K562 (cell line): ENCODE data around the gene MED29. TPM values are rescaled to one million over a fixed set of nuclear protein-coding genes. Genes with fewer than 3 reads are reported as not detected.

Experiments
- ATF7 ChIP-seq: fragments of 450-650 bp; IDR thresholded peaks from 2 replicates; pipeline ENCODE4 v1.7.1; 2014; ENCODE audit warnings: mild to moderate bottlenecking, moderate library complexity
- BCL6 ChIP-seq: fragments of 250-450 bp; sonication (Bioruptor Pico); IDR thresholded peaks from 2 replicates; pipeline ENCODE4 v1.4.0; 2020
- CHCHD3 ChIP-seq: fragments of 250-450 bp; sonication (Bioruptor Pico); IDR thresholded peaks from 2 replicates; pipeline ENCODE4 v2.1.2; 2022; ENCODE audit warnings: mild to moderate bottlenecking
- EZH2 ChIP-seq: IDR thresholded peaks from 2 replicates; pipeline ENCODE4 v1.6.1; 2012; ENCODE audit warnings: low read depth, mild to moderate bottlenecking, inconsistent platforms, low read length, borderline replicate concordance
- KDM1A ChIP-seq, 2 experiments: fragments of 450-650 bp; IDR thresholded peaks; 2 replicates each; pipeline ENCODE4 v1.6.1; 2016; ENCODE audit warnings: mild to moderate bottlenecking in 2 of 2
- MIER1 ChIP-seq: fragments of 450-650 bp; IDR thresholded peaks from 2 replicates; pipeline ENCODE4 v1.6.1; 2016; ENCODE audit warnings: antibody characterized with exemption, mild to moderate bottlenecking, low read depth
- PTTG1 ChIP-seq: fragments of 450-650 bp; IDR thresholded peaks from 2 replicates; pipeline ENCODE4 v1.6.1; 2016; ENCODE audit warnings: low read depth, mild to moderate bottlenecking, missing genetic modification characterization, missing compliant biosample characterization
- SNRNP70 ChIP-seq: fragments of 200-400 bp; formaldehyde crosslinking; optimal IDR thresholded peaks from 2 replicates; pipeline ENCODE3; 2017; ENCODE audit warnings: low read depth, low read length
- SP1 ChIP-seq: sonication (generic); formaldehyde crosslinking; IDR thresholded peaks from 2 replicates; pipeline ENCODE4 v1.8.1; 2022; ENCODE audit warnings: mild to moderate bottlenecking, missing genetic modification reagents
- SRSF9 ChIP-seq: fragments of 200-400 bp; formaldehyde crosslinking; IDR thresholded peaks from 2 replicates; pipeline ENCODE4 v1.6.1; 2017; ENCODE audit warnings: low read depth, low read length, borderline replicate concordance
- TBL1XR1 ChIP-seq, 2 experiments: IDR thresholded peaks; 2 replicates each; pipeline ENCODE4 v1.6.1; 2012; ENCODE audit warnings: improper control_type of control experiment in 2 of 2, low read length in 2 of 2, mild to moderate bottlenecking in 1 of 2
- ZBTB17 ChIP-seq: fragments of 450-650 bp; formaldehyde crosslinking; IDR thresholded peaks from 2 replicates; pipeline ENCODE4 v1.4.0; 2020; ENCODE audit warnings: mild to moderate bottlenecking
- ZKSCAN1 ChIP-seq: fragments of 150-350 bp; IDR thresholded peaks from 2 replicates; pipeline ENCODE4 v1.6.1; 2016; ENCODE audit warnings: low read depth, low read length
- ZNF143 ChIP-seq: sonication (generic); formaldehyde crosslinking; IDR thresholded peaks from 2 replicates; pipeline ENCODE4 v1.9.0; 2022; ENCODE audit warnings: mild to moderate bottlenecking, missing genetic modification reagents
- ZNF589 ChIP-seq: fragments of 200-800 bp; sonication (Bioruptor generic); IDR thresholded peaks from 2 replicates; pipeline ENCODE4 v1.6.1; 2016; ENCODE audit warnings: low read depth, missing genetic modification characterization, missing compliant biosample characterization
- polyA plus RNA-seq, 8 experiments: library from polyadenylated mRNA; depleted of rRNA in 4 of 8; stranded (reverse) in 5 of 8; unstranded in 3 of 8; fragments of >200 nt; fragmentation: Nextera tagmentation in 2 of 8; fragmentation: Illumina TruSeq in 1 of 8; extraction: Ambion mirVana in 2 of 8; extraction: Trizol in 1 of 8; gene quantifications; 2 replicates each; pipeline versions ENCODE4 v1.2.1 to v1.2.3, GENCODE V29; 2011 to 2014; ENCODE audit warnings: inconsistent platforms in 1 of 8, missing spikeins in 1 of 8
- total RNA-seq, 7 experiments: library from RNA; depleted of rRNA in 6 of 7; stranded (reverse); fragments of >200 nt in 6 of 7; fragmentation: Illumina TruSeq in 2 of 7; extraction: Trizol in 2 of 7; gene quantifications; 2 replicates each; pipeline versions ENCODE4 v1.2.1 to v1.2.3, GENCODE V29; 2011 to 2021; ENCODE audit warnings: low replicate concordance in 1 of 7
- TF ChIP-seq, protein P1 (sequence below): fragments of 450-650 bp; IDR thresholded peaks from 2 replicates; pipeline ENCODE4 v1.7.1; 2018; ENCODE audit warnings: mild to moderate bottlenecking, low read depth; ENCODE audit not compliant: partially characterized antibody
- TF ChIP-seq, protein P2 (sequence below), 2 experiments: IDR thresholded peaks in 1 of 2; conservative IDR thresholded peaks in 1 of 2; 2 replicates each; pipeline ENCODE4 v1.6.1; 2016; ENCODE audit warnings: low read depth in 2 of 2, mild to moderate bottlenecking in 1 of 2, missing compliant biosample characterization in 1 of 2, missing genetic modification characterization in 1 of 2, moderate library complexity in 1 of 2
- TF ChIP-seq, protein P3 (sequence below): fragments of 250-450 bp; sonication (Bioruptor Pico); IDR thresholded peaks from 2 replicates; pipeline ENCODE4 v1.8.0; 2021; ENCODE audit warnings: mild to moderate bottlenecking, moderate library complexity
- TF ChIP-seq, protein P4 (sequence below): fragments of 450-650 bp; IDR thresholded peaks from 2 replicates; pipeline ENCODE4 v1.6.1; 2017; ENCODE audit warnings: antibody characterized with exemption

The MED29 gene
- total and polyA plus RNA-seq, 9 of the 15 experiments (the other 6 are each of a cell fraction or from before 2014, with no cell fraction given), result 1.8 to 22.6 (median 12.4) TPM

DNA sequence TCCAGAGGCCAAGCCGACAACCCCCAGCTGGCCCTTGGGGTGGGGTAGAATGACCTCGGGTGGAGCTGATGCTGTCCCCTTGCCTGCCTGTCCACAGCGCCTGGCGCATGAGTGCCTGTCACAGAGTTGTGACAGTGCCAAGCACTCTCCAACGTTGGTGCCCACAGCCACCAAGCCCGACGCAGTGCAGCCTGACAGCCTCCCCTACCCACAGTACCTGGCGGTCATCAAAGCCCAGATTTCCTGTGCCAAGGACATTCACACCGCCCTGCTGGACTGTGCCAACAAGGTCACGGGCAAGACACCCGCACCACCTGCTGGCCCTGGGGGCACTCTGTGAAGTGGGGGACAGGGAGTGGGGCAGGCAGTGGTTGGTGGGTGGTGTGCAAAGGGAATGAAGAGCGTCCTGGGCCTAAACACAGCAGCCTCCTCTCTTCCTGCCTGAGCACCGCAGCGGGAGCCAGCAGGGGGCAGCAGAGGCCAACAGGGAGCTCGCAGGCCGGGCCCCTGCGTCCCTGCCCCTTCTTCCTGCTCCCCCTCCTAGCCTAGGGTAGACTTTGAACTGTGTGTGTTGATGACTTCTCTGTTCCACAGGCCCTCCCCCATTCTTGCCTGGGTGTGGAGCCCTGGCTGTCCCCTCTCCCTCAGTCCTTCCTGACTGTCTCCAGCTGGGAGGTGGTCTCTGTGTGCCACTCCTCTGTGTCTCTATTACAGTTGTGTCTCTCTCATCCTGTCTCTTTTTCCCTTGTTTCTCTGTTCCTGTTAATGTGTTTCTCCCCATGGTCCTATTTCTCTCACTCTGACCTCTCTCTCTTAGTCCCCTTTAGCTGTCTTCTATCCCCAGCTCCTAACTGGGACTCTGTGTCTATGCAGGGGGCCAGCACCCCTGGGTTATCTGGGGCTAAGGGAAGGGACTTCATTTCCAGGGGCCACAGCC, 6.5 kb downstream of the MED29 start (continued):
- TF ChIP-seq, protein P1, sequence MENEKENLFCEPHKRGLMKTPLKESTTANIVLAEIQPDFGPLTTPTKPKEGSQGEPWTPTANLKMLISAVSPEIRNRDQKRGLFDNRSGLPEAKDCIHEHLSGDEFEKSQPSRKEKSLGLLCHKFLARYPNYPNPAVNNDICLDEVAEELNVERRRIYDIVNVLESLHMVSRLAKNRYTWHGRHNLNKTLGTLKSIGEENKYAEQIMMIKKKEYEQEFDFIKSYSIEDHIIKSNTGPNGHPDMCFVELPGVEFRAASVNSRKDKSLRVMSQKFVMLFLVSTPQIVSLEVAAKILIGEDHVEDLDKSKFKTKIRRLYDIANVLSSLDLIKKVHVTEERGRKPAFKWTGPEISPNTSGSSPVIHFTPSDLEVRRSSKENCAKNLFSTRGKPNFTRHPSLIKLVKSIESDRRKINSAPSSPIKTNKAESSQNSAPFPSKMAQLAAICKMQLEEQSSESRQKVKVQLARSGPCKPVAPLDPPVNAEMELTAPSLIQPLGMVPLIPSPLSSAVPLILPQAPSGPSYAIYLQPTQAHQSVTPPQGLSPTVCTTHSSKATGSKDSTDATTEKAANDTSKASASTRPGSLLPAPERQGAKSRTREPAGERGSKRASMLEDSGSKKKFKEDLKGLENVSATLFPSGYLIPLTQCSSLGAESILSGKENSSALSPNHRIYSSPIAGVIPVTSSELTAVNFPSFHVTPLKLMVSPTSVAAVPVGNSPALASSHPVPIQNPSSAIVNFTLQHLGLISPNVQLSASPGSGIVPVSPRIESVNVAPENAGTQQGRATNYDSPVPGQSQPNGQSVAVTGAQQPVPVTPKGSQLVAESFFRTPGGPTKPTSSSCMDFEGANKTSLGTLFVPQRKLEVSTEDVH, result peak; percentile 43
- TF ChIP-seq BCL6, result no peak
- TF ChIP-seq ZKSCAN1, result peak; percentile 48; the same call in 1 of the 2 replicates
- TF ChIP-seq TBL1XR1 (IDR thresholded peaks at IDR 0.05; ENCODE audit: low read length in 2 of 2), result no peak
- TF ChIP-seq, protein P2, sequence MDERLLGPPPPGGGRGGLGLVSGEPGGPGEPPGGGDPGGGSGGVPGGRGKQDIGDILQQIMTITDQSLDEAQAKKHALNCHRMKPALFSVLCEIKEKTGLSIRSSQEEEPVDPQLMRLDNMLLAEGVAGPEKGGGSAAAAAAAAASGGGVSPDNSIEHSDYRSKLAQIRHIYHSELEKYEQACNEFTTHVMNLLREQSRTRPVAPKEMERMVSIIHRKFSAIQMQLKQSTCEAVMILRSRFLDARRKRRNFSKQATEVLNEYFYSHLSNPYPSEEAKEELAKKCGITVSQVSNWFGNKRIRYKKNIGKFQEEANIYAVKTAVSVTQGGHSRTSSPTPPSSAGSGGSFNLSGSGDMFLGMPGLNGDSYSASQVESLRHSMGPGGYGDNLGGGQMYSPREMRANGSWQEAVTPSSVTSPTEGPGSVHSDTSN (CRISPR knock-in tag; IDR thresholded peaks at IDR 0.05; ENCODE audit: low read depth), result no peak
- TF ChIP-seq, protein P2 (tag; conservative IDR thresholded peaks at IDR 0.05; ENCODE audit: low read depth), result no peak
- TF ChIP-seq, protein P3, sequence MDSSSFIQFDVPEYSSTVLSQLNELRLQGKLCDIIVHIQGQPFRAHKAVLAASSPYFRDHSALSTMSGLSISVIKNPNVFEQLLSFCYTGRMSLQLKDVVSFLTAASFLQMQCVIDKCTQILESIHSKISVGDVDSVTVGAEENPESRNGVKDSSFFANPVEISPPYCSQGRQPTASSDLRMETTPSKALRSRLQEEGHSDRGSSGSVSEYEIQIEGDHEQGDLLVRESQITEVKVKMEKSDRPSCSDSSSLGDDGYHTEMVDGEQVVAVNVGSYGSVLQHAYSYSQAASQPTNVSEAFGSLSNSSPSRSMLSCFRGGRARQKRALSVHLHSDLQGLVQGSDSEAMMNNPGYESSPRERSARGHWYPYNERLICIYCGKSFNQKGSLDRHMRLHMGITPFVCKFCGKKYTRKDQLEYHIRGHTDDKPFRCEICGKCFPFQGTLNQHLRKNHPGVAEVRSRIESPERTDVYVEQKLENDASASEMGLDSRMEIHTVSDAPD (CRISPR knock-in tag), result no peak
- TF ChIP-seq PTTG1 (tag), result no peak
- peak; percentile 81 for TF ChIP-seq SP1 (CRISPR knock-in tag)
- no peak for TF ChIP-seq MIER1
- TF ChIP-seq ZNF589, result no peak
- no peak for TF ChIP-seq ZBTB17 (CRISPR knock-in tag)
- peak in 1 of 2 experiments; percentile 80; a peak in 3 of 4 replicates for TF ChIP-seq KDM1A (IDR thresholded peaks at IDR 0.05)
- TF ChIP-seq ATF7, result no peak
- no peak for TF ChIP-seq SRSF9
- no peak for TF ChIP-seq CHCHD3
- no peak for TF ChIP-seq SNRNP70
- no peak for TF ChIP-seq ZNF143 (CRISPR knock-in tag)
- TF ChIP-seq, protein P4, sequence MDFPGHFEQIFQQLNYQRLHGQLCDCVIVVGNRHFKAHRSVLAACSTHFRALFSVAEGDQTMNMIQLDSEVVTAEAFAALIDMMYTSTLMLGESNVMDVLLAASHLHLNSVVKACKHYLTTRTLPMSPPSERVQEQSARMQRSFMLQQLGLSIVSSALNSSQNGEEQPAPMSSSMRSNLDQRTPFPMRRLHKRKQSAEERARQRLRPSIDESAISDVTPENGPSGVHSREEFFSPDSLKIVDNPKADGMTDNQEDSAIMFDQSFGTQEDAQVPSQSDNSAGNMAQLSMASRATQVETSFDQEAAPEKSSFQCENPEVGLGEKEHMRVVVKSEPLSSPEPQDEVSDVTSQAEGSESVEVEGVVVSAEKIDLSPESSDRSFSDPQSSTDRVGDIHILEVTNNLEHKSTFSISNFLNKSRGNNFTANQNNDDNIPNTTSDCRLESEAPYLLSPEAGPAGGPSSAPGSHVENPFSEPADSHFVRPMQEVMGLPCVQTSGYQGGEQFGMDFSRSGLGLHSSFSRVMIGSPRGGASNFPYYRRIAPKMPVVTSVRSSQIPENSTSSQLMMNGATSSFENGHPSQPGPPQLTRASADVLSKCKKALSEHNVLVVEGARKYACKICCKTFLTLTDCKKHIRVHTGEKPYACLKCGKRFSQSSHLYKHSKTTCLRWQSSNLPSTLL, result no peak
- no peak for TF ChIP-seq EZH2
